T1000 (cell line): ENCODE results near the gene PRKCD.
A peak's percentile ranks its signal among the peaks of the same experiment; 100 is the strongest.

Experiments
- DNase-seq: peaks from one replicate; lab custom pipeline; 2025; ENCODE audit warnings: mixed read lengths; lab: John Stamatoyannopoulos, UW

The PRKCD gene

GRCh38 chr3:53217175-53217574, 56.2 kb downstream of the PRKCD start:
- no peak for DNase-seq

DNA sequence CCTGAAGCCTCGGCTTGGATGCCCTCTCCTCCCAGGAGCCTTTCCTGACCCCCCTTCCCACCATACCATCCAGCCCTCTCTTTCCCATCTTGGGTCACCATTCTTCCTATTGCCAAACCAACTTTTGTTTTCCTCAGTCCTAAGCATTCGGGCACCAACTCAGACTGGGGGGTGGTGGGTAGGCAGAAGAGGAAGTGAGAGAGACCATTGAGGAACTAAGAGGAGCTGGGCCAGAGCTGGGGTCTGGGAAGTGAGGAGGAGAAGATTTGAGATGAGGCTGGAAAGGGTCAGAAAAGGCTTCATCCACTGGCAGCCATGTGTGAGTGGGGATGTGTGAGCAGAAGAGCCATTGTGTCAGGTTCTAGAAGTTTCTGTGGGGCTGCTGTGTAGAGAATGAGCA, 57.1 kb downstream of the PRKCD start:
- DNase-seq: no peak

DNA sequence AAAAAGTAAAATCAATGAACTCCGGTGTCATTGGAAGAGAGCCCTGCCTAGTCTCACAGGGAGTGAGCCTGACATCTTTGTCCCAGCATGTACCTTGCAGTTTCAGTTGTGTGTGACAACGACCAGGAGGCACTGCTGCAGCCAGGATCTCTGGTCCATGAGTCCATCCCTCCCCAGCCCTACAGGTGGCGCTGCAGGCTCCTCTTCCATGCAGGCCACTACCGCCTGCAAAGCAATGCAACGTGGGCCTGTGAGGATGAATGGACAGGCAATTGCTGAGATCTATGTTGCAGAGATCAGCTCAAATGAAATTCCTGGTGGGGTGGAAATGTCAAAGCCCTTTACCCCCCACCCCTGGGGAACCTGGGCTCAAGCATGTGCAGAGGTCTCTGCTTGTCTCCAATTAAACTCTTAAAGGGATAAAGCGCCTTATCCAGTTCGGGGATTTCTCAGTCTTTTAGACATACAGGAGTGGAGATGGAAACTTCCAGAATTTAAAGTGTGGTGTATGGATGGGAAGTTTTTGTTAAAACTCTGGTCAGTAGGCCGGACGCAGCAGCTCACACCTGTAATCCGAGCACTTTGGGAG, 59.0 kb downstream of the PRKCD start:
- DNase-seq: peak; percentile 70

DNA sequence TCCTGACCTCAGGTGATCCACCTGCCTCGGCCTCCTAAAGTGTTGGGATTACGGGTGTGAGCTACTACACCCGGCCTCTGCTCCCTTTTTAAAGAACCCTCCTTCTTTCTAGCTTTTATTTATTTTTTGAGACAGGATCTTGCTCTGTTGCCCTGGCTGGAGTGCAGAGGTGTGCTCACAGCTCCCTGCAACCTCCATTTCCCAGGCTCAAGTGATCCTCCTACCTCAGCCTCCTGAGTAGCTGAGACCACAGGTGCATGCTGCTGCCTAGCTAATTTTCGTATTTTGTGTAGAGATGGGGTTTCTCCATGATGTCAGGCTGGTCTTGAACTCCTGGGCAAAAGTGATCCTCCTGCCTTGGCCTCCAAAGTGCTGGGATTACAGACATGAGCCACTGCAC, 60.3 kb downstream of the PRKCD start:
- no peak for DNase-seq

- no peak for DNase-seq
Observed at GRCh38 chr3:53221827-53222182, 60.8 kb downstream of the PRKCD start.

DNA sequence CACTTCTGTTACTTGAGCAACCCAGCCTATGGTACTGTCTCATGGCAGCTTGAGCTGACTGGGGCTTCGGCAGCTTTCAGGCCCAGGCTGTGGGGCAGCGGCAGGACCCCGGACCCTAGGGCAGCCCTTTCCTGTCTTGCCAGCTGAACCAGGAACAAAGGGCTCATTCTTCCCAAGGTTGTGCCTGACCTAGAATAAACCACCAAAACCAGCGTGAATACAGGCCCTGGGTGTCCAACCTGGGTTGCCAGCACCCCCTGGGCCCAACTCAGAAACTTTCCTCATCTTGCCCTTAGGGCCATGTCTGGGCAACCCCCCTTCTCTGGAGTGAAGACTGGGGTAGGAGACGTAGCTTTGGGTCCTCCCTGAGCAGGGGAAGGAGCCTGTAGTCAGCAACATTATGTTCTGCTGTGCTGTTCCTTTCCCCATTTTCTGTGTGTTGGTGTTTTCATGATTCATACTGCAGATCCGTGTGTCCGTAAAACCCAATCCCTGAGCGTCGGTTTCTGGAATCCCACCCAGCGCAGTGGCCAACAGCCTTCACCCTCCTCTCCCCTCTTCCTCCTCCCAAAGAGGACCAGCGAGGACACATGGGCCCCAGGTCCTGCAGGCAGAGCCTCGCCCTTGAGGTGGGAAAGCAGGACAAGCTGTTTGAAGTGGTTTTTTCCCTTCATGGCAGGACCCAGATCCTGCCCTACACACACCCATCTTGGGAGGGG, 61.3 kb downstream of the PRKCD start:
- DNase-seq: no peak

DNA sequence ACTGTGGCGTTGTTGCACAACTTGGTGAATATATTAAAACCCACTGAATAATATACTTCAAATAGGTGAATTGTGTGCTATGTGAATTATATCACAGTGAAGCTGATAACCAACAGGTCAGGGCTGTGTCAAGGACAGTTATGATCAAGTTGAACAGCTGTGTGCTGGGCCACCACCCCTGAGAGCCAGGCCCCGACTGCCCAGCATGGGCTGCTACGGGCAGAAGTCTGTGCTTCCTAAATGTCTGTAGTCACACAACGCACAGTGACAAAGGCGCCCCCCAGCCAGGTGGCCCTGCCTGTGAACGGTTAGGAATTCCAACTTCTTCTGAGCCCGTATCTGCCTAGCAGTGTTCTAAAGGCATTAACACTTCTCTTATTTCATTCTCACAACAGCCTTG, 62.0 kb downstream of the PRKCD start:
- DNase-seq: no peak

DNA sequence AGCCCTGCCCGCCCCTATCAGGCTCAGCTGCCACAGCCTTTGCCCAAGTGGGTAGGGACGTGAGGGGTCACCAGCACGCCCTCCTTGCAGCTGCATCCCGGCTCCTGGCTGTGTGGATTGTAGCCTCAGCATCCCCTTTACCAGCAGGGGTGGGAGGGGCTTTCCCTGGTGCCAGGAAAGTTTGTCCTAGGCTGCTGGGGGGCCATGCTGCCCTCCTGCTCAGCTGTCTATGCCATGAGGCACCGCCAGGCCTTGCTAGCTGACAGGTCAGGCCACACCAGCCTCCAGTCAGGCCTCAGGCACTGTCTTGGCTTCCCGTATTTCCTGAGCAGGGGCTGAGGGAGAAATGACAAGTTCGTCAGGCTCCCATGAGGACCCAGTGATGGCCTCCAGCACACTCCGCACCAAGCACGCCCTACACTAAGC, 62.5 kb downstream of the PRKCD start:
- no peak for DNase-seq

DNA sequence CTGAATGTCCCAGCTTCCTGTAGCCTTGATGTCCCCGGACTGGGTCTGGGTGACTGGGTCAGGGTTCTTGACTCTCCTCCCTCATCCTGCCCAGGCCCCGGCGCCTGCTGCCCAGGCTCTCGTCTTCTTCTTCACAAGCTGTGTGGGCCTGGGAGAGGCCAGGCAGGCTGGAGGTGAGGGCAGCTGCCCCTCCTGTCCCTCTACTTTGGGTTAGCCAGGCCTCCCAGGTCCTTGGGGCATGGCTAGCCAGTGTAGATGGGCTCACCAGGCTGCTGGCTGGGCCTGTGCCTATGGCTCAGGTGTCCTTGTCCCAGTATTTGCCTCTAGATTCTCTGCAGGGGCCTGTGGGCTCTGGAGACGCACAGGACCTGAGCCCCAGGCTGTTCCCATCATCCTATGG, 63.0 kb downstream of the PRKCD start:
- no peak for DNase-seq

DNA sequence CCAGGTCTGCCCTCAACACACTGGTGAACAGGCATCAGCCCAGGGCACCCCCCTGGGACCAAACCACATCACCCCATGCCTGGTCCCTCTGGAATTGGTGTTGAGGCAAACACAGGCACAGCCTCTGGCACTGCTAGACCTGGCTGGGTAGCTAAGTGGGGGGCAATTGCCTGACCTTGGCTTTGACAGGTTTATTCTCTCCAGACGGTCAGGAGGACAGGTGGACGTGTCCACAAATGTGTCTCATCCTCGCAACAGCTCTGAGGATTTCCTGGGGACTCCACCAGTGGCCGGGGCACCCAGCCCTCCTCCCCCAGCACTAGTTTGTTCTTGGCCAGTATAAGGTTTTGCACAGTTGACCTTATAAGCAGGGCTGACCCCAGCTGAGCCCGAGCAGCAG, 63.5 kb downstream of the PRKCD start:
- DNase-seq: no peak

GRCh38 chr3:53225181-53225580, 64.2 kb downstream of the PRKCD start:
- DNase-seq: no peak

DNA sequence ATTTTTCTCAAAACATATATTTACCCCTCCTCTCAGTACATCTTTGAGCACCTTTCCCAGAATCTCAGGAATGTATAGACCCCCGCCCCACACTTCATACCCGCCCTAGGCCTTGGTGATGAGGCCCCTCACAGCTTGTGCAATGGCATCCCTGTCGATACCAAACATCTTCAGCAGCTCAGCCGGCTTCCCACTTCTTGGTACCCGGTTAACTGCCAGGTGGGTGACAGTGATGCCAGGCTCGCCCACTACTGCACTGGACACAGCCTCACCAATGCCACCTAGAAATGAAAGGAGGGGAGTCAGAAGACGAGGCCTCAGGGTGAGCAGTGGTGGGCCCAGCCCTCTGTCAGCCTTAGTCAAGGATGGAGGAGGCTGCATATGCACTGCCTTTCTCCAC, 64.6 kb downstream of the PRKCD start:
- no peak for DNase-seq

GRCh38 chr3:53226142-53226840, 65.3 kb downstream of the PRKCD start:
- DNase-seq: no peak

DNA sequence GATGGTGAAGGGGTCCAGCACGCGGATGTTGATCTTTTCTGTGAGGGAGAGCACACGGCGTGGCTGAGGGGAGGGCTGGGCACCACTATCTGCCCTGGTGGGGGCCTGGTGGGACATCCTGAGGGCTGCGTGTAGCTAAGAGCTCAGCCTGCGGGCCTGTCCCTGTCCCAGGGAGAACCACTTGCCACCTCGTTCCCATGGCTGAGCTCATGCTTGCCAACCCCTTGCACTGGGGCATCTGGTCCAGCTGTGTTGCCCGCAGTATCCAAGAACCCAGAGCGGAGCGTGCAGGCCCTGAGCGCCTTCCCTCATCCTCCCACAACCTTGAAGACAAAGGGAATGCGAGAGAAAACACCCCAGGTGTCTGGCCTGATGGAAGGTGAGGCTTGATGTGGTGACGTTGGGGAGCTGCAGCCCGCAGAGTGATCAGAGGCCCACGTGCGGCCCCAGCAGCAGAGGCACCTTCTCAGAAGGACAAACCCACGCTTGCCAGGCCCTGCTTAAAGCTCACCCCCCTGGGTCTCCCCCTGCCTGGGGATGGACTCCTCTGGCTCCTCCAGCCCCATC, 65.9 kb downstream of the PRKCD start:
- DNase-seq: no peak

DNA sequence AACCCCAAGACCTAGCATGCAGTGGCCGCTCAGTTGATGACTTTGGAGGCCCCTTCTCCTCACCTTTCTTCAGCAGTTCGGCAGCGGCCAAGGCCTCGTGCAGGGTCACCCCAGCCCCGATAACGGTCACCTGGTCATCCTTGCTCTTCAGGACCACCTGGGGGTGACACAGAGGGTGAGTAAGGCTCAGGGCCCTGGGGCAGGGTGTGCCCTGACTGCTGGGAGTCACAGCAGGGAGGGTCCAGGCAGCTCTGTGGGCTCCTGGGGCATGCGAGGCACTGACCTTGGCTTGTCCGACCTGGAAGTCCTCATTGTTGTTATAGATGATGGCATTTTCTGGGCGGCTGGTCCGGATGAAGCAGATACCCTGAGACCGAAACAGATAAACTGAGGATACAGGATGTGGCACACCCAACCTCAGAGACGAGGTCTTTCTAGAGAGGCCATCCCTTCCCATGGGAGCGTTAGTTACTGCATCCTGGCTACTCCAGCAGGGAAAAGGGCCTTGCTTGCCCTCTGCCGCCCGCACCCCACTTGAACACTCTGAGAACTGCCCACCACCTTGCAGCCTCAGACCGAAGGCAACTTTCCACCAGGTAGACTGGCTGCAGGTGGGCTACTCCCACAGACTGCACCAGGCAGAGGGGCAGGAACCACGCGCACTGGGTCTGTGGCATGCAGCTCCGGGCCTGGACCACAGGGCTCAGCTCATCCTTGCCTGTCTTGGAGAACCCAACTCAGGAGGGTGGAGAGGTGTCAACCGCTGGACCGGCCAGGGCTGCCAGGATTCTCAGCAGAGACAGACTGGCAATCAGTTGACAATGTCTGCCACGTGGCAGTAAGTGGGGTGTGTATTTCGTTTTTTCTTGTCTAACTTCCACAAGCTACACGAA, 67.2 kb downstream of the PRKCD start:
- no peak for DNase-seq

DNA sequence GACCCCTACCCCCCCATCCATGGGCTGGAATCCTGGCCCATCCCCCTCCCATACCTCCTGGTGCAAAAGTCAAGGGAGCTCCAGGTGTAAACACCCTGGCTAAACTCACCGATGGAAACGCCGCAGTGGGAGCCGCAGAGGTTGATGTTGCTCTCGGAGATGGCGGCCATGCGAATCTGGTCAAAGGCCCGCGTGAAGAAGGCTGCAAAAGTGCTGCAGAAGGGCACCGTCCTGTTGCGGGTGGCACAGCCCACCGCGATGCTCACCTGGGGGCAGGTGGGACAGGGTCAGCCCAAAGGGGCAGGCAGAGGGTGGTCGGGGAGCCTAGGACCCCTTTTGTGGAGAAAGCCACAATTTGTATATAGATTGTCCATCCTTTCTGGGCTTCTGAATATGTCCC, 68.2 kb downstream of the PRKCD start:
- no peak for DNase-seq

- no peak for DNase-seq
Observed at GRCh38 chr3:53229606-53230005, 68.6 kb downstream of the PRKCD start.

DNA sequence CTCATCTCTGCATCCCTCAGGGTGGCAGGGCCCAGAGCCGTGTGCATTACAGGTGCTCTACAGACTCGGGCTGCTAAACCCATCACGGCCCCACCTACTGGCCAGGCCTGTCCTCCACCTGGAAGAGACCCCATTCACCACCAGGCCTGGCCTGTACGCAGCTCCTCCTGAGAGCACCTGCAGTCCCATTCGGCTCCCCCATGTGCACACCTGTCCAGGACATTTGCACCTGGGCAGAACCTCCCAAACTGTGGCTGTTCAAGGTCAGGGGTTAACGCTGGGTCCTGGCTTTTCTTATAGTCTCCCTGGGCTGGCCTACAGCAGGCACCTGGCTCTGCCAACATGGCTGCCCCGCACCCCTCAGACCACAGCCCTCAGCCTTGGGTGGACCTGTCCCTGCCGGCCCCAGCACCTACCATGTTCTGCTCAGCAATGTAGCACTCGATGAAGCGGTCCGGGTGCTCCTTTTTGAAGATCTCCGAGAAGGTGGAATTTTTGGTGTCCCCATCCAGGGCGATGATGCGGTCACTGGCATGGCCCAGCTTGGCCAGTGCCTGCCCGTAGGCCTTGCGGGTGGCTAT, 69.1 kb downstream of the PRKCD start:
- no peak for DNase-seq

- DNase-seq: no peak
Observed at GRCh38 chr3:53230789-53231188, 69.8 kb downstream of the PRKCD start.

DNA sequence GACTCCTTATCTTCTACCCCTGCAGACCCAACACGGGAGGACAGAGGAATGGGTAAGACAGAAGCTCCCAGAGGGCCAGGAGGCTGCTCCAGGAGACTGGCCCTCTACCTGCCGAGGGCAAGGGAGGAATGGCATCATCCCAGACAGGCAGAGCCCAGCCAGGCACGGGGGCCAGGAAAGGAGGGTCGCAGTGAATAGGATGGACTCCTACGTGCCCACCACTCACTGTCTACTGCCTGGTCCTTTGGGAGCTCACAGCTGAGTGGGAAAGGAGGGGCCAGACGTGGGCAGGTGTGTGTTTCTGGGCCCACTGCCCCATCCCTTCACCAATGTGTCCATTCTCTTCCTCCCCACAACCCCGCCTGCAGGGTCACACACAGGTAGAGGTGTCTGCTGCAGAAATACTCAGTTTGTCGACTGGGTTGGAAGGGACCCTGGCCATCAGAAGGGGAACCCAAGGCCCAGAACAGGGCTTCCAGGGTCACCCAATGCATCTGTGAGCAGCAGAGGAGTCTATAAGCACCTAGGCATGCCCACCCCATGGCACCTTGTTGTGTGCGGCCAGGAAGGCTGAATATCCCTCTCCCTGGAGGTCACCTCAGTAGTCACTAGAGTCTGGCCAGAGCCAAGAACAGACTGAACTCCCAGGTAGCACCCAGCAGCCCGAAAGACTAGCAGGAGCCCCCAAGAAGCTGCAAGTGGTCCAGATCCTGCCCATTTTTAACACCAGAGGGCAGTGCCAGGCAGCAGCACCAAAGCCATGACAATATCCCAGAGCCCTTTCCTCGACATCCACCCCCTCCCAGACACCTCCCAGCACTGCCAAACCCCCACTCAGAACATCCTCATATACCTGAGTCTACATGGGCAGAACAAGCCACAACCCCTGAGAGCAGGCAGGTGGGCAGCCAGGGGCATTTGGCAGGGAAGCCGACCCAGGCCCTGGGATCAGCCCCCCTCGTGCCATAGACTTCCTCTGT, 70.8 kb downstream of the PRKCD start:
- no peak for DNase-seq
